NCI-H146 treated with DMSO at 0.1 percent for 48 hours (cell line): Measurements from ENCODE around the gene PXDN.
"Not testable (repeated sequence)": the region's sequence is repeated elsewhere in the genome, so short reads cannot be mapped to it uniquely, and the experiment has no call there.

Experiments
- DNase-seq: peaks from one replicate; lab custom pipeline; 2025; ENCODE audit not compliant: unreplicated experiment; lab: John Stamatoyannopoulos, UW

The PXDN gene

GRCh38 chr2:1743396-1744150 is 742 bp downstream of the PXDN start:
- no peak for DNase-seq

- DNase-seq = no peak
Observed at GRCh38 chr2:1742681-1743395, 1.5 kb downstream of the PXDN start.

GRCh38 chr2:1742301-1742680 is 2.0 kb downstream of the PXDN start:
- DNase-seq = no peak

- no peak for DNase-seq
Observed at GRCh38 chr2:1741851-1742250, 2.5 kb downstream of the PXDN start.

- DNase-seq = no peak
Observed at GRCh38 chr2:1740716-1741589, 3.4 kb downstream of the PXDN start.

GRCh38 chr2:1739961-1740715 is 4.2 kb downstream of the PXDN start:
- no peak for DNase-seq

GRCh38 chr2:1739322-1739957 is 4.9 kb downstream of the PXDN start:
- DNase-seq = no peak

GRCh38 chr2:1738646-1739302 is 5.5 kb downstream of the PXDN start:
- no peak for DNase-seq

- no peak for DNase-seq
Observed at GRCh38 chr2:1738163-1738562, 6.2 kb downstream of the PXDN start.

GRCh38 chr2:1736997-1737480 is 7.3 kb downstream of the PXDN start:
- no peak for DNase-seq

- DNase-seq = no peak
Observed at GRCh38 chr2:1736045-1736444, 8.3 kb downstream of the PXDN start.

- DNase-seq = not testable (repeated sequence)
Observed at GRCh38 chr2:1733298-1733697, 11.0 kb downstream of the PXDN start.

GRCh38 chr2:1731963-1732768 is 12.1 kb downstream of the PXDN start:
- no peak for DNase-seq

GRCh38 chr2:1731447-1731962 is 12.8 kb downstream of the PXDN start:
- no peak for DNase-seq

GRCh38 chr2:1730015-1730927 is 14.0 kb downstream of the PXDN start:
- DNase-seq = no peak

- no peak for DNase-seq
Observed at GRCh38 chr2:1729242-1729641, 15.1 kb downstream of the PXDN start.

- DNase-seq = no peak
Observed at GRCh38 chr2:1728821-1729220, 15.5 kb downstream of the PXDN start.
